ENCODE results near the gene OTULIN. TPM values are rescaled to one million over a fixed set of nuclear protein-coding genes. Genes with fewer than 3 reads are reported as not detected.

Gene OTULIN
- total and polyA plus RNA-seq, 2 experiments from 2014 or later: 12.8 to 24.4 TPM

GRCh38 chr5:14735944-14736343 lies 71.4 kb downstream of the OTULIN start:
- DNase-seq: no peak
- Histone ChIP-seq H3K27ac (no peak overlapping the region), H3K79me2 (ENCODE audit: insufficient read depth) (no peaks in the 10 kb centered on the region), H3K27me3 (replicated peaks; ENCODE audit: insufficient read depth) (no peaks in the 10 kb centered on the region), H3F3A (ENCODE audit: insufficient read depth) (peaks cover 20% of the 10 kb centered on the region), H3K4me2 (ENCODE audit: unreplicated experiment) (no peak overlapping the region), H3K4me3 (no peak overlapping the region), H3K9ac (no peak overlapping the region), H3K9me2 (ENCODE audit: insufficient read depth) (no peaks in the 10 kb centered on the region), H2AFZ (no peak overlapping the region), H3K9me3 (ENCODE audit: low read depth) (no peaks in the 10 kb centered on the region), H3K4me1 (ENCODE audit: insufficient read depth) (peaks cover 17% of the 10 kb centered on the region), H4K20me1 (ENCODE audit: insufficient read depth) (no peaks in the 10 kb centered on the region), H3K36me3 (ENCODE audit: low read depth) (peaks cover 5% of the 10 kb centered on the region; the same call in 1 of the 2 replicates)
- WGBS, 2 experiments (ENCODE audit: low coverage in 1 of 2, low lambda C conversion rate in 2 of 2, missing lambda C conversion rate in 2 of 2): 59 to 61% methylated on average over 3 to 4 of the region's 4 CpGs
- no peak for TF ChIP-seq EZH2phosphoT487 (IDR thresholded peaks at IDR 0.05; ENCODE audit: insufficient read depth, low read depth)
- no peak for TF ChIP-seq EZH2 (IDR thresholded peaks at IDR 0.05; ENCODE audit: insufficient read depth, poor library complexity, severe bottlenecking)
- in situ Hi-C loops (cut with MboI): no loop called here

GRCh38 chr5:14737291-14737690 lies 72.8 kb downstream of the OTULIN start:
- no peaks in the 10 kb centered on the region for H3K79me2 ChIP-seq (ENCODE audit: insufficient read depth)
- H3K27ac ChIP-seq: no peak overlapping the region
- in situ Hi-C loops (cut with MboI): no loop called here
- peaks cover 21% of the 10 kb centered on the region for H3F3A ChIP-seq (ENCODE audit: insufficient read depth)
- H3K36me3 ChIP-seq (ENCODE audit: low read depth): peaks cover 14% of the 10 kb centered on the region; the same call in 1 of the 2 replicates
- H3K9me2 ChIP-seq (ENCODE audit: insufficient read depth): no peaks in the 10 kb centered on the region
- WGBS, 2 experiments (ENCODE audit: low coverage in 1 of 2, low lambda C conversion rate in 2 of 2, missing lambda C conversion rate in 2 of 2): 99 to 100% methylated on average over 9 to 10 of the region's 10 CpGs
- H3K9me3 ChIP-seq (ENCODE audit: low read depth): no peaks in the 10 kb centered on the region
- no peak overlapping the region for H3K9ac ChIP-seq
- H3K4me2 ChIP-seq (ENCODE audit: unreplicated experiment): no peak overlapping the region
- H3K27me3 ChIP-seq (replicated peaks; ENCODE audit: insufficient read depth): no peaks in the 10 kb centered on the region
- no peaks in the 10 kb centered on the region for H4K20me1 ChIP-seq (ENCODE audit: insufficient read depth)
- H3K4me3 ChIP-seq: no peak overlapping the region
- TF ChIP-seq EZH2 (IDR thresholded peaks at IDR 0.05; ENCODE audit: insufficient read depth, poor library complexity, severe bottlenecking): no peak
- TF ChIP-seq EZH2phosphoT487 (IDR thresholded peaks at IDR 0.05; ENCODE audit: insufficient read depth, low read depth): no peak
- H3K4me1 ChIP-seq (ENCODE audit: insufficient read depth): peaks cover 17% of the 10 kb centered on the region
- no peak overlapping the region for H2AFZ ChIP-seq
- DNase-seq: no peak

- peaks cover 17% of the 10 kb centered on the region for H3K4me1 ChIP-seq (ENCODE audit: insufficient read depth)
- no peaks in the 10 kb centered on the region for H3K27me3 ChIP-seq (replicated peaks; ENCODE audit: insufficient read depth)
- H3K9ac ChIP-seq: no peak overlapping the region
- 97 to 99% methylated on average over 5 of the region's 5 CpGs for WGBS, 2 experiments (ENCODE audit: low coverage in 1 of 2, low lambda C conversion rate in 2 of 2, missing lambda C conversion rate in 2 of 2)
- H3K79me2 ChIP-seq (ENCODE audit: insufficient read depth): no peaks in the 10 kb centered on the region
- H3K4me2 ChIP-seq (ENCODE audit: unreplicated experiment): no peak overlapping the region
- H3K36me3 ChIP-seq (ENCODE audit: low read depth): peaks cover 14% of the 10 kb centered on the region; the same call in 1 of the 2 replicates
- H2AFZ ChIP-seq: no peak overlapping the region
- no peaks in the 10 kb centered on the region for H3K9me2 ChIP-seq (ENCODE audit: insufficient read depth)
- H3F3A ChIP-seq (ENCODE audit: insufficient read depth): peaks cover 21% of the 10 kb centered on the region
- H3K4me3 ChIP-seq: no peak overlapping the region
- in situ Hi-C loops (cut with MboI): no loop called here
- no peaks in the 10 kb centered on the region for H4K20me1 ChIP-seq (ENCODE audit: insufficient read depth)
- H3K9me3 ChIP-seq (ENCODE audit: low read depth): no peaks in the 10 kb centered on the region
- no peak overlapping the region for H3K27ac ChIP-seq
- no peak for TF ChIP-seq EZH2 (IDR thresholded peaks at IDR 0.05; ENCODE audit: insufficient read depth, poor library complexity, severe bottlenecking)
- TF ChIP-seq EZH2phosphoT487 (IDR thresholded peaks at IDR 0.05; ENCODE audit: insufficient read depth, low read depth): no peak
- no peak for DNase-seq
Measured at GRCh38 chr5:14738050-14738449, 73.5 kb downstream of the OTULIN start.

GRCh38 chr5:14739538-14739937 lies 75.0 kb downstream of the OTULIN start:
- peak; percentile 84 for DNase-seq
- Histone ChIP-seq H4K20me1 (ENCODE audit: insufficient read depth) (no peaks in the 10 kb centered on the region), H3K9ac (no peak overlapping the region), H3K4me3 (no peak overlapping the region), H3K4me1 (ENCODE audit: insufficient read depth) (peaks cover 21% of the 10 kb centered on the region), H2AFZ (no peak overlapping the region), H3K9me2 (ENCODE audit: insufficient read depth) (no peaks in the 10 kb centered on the region), H3K4me2 (ENCODE audit: unreplicated experiment) (peak overlapping the region; percentile 32), H3K27me3 (replicated peaks; ENCODE audit: insufficient read depth) (no peaks in the 10 kb centered on the region), H3K36me3 (ENCODE audit: low read depth) (peaks cover 14% of the 10 kb centered on the region; the same call in 1 of the 2 replicates), H3K9me3 (ENCODE audit: low read depth) (no peaks in the 10 kb centered on the region), H3F3A (ENCODE audit: insufficient read depth) (peaks cover 34% of the 10 kb centered on the region), H3K79me2 (ENCODE audit: insufficient read depth) (no peaks in the 10 kb centered on the region), H3K27ac (peak overlapping the region; percentile 50)
- TF ChIP-seq EZH2phosphoT487 (IDR thresholded peaks at IDR 0.05; ENCODE audit: insufficient read depth, low read depth): no peak
- TF ChIP-seq EZH2 (IDR thresholded peaks at IDR 0.05; ENCODE audit: insufficient read depth, poor library complexity, severe bottlenecking): no peak
- in situ Hi-C loops (cut with MboI): no loop called here
- 32% methylated on average over 3 of the region's 3 CpGs for WGBS, 2 experiments (ENCODE audit: low coverage in 1 of 2, low lambda C conversion rate in 2 of 2, missing lambda C conversion rate in 2 of 2)

- Histone ChIP-seq H3K4me1 (ENCODE audit: insufficient read depth) (peaks cover 21% of the 10 kb centered on the region), H3F3A (ENCODE audit: insufficient read depth) (peaks cover 35% of the 10 kb centered on the region), H3K36me3 (ENCODE audit: low read depth) (peaks cover 14% of the 10 kb centered on the region; the same call in 1 of the 2 replicates), H3K9me3 (ENCODE audit: low read depth) (no peaks in the 10 kb centered on the region), H2AFZ (no peak overlapping the region), H4K20me1 (ENCODE audit: insufficient read depth) (no peaks in the 10 kb centered on the region), H3K9ac (no peak overlapping the region), H3K27me3 (replicated peaks; ENCODE audit: insufficient read depth) (no peaks in the 10 kb centered on the region), H3K9me2 (ENCODE audit: insufficient read depth) (no peaks in the 10 kb centered on the region), H3K4me3 (no peak overlapping the region), H3K4me2 (ENCODE audit: unreplicated experiment) (peak overlapping the region; percentile 32), H3K27ac (peak overlapping the region; percentile 50), H3K79me2 (ENCODE audit: insufficient read depth) (no peaks in the 10 kb centered on the region)
- no peak for TF ChIP-seq EZH2phosphoT487 (IDR thresholded peaks at IDR 0.05; ENCODE audit: insufficient read depth, low read depth)
- TF ChIP-seq EZH2 (IDR thresholded peaks at IDR 0.05; ENCODE audit: insufficient read depth, poor library complexity, severe bottlenecking): no peak
- 98 to 99% methylated on average over 5 of the region's 5 CpGs for WGBS, 2 experiments (ENCODE audit: low coverage in 1 of 2, low lambda C conversion rate in 2 of 2, missing lambda C conversion rate in 2 of 2)
- in situ Hi-C loops (cut with MboI): no loop called here
- DNase-seq: no peak
Measured at GRCh38 chr5:14739981-14740380, 75.5 kb downstream of the OTULIN start.

Measured in GM23248 (cell line).